IMR-90 (cell line): Measurements from ENCODE around the gene CTNNA2. TPM values are rescaled to one million over a fixed set of nuclear protein-coding genes. Genes with fewer than 3 reads are reported as not detected.

ENCODE experiments used
- ATAC-seq: fragments of 200-7000 bp; cut with Tn5 transposase; 2 replicates; pipeline ENCODE4 v1.9.1; 2020; ENCODE audit warnings: low read depth, mild to moderate bottlenecking, moderate library complexity
- BruUV-seq: library from RNA; stranded (reverse); fragments of 400-500 nt; replicated peaks from 2 replicates; lab custom pipeline; 2021; lab: Mats Ljungman, UMichigan
- CTCF ChIA-PET: fragments of 300-600 bp; formaldehyde crosslinking; extraction: SDS; loops from one replicate; lab custom pipeline; 2021; ENCODE audit warnings: antibody characterized with exemption; lab: Yijun Ruan, JAX
- POLR2A ChIA-PET: fragments of 300-600 bp; sonication (Branson Sonifier 250); formaldehyde crosslinking; loops from one replicate; lab custom pipeline; 2022; ENCODE audit warnings: antibody characterized with exemption; ENCODE audit not compliant: unreplicated experiment; lab: Charles Lee
- DNase-seq: peaks from one replicate; pipeline ENCODE4 v3.0.0; 2013
- H2AFZ ChIP-seq: replicated peaks from 2 replicates; pipeline ENCODE3; 2013; ENCODE audit warnings: low read length, mild to moderate bottlenecking; ENCODE audit not compliant: poor library complexity
- H2AK5ac ChIP-seq: 2 replicates; pipeline ENCODE4 v1.6.1; 2013; ENCODE audit warnings: low read depth, low read length, inconsistent platforms
- H2AK9ac ChIP-seq: replicated peaks from 2 replicates; pipeline ENCODE3; 2013; ENCODE audit warnings: mild to moderate bottlenecking, low read depth, low read length, moderate library complexity; ENCODE audit not compliant: poor library complexity
- H2BK120ac ChIP-seq: 2 replicates; pipeline ENCODE4 v1.6.1; 2013; ENCODE audit warnings: low read depth, low read length, inconsistent platforms
- H2BK15ac ChIP-seq: 3 replicates; pipeline ENCODE4 v1.6.1; 2013; ENCODE audit warnings: low read depth, low read length, inconsistent platforms
- H2BK20ac ChIP-seq: 2 replicates; pipeline ENCODE4 v1.6.1; 2013; ENCODE audit warnings: low read depth, mild to moderate bottlenecking, inconsistent platforms, low read length, moderate library complexity
- H2BK5ac ChIP-seq: 2 replicates; pipeline ENCODE4 v1.6.1; 2013; ENCODE audit warnings: mild to moderate bottlenecking, low read depth, low read length, inconsistent platforms; ENCODE audit not compliant: poor library complexity, severe bottlenecking
- H3K14ac ChIP-seq: replicated peaks from 2 replicates; pipeline ENCODE4 v1.6.1; 2013; ENCODE audit warnings: low read depth, low read length, inconsistent platforms
- H3K18ac ChIP-seq: 2 replicates; pipeline ENCODE4 v1.6.1; 2013; ENCODE audit warnings: low read depth, low read length, control low read depth
- H3K23ac ChIP-seq: 2 replicates; pipeline ENCODE4 v1.6.1; 2013; ENCODE audit warnings: low read depth, low read length, inconsistent platforms
- H3K27ac ChIP-seq: 2 replicates; pipeline ENCODE4 v1.5.1; 2013; ENCODE audit warnings: mild to moderate bottlenecking, control low read depth, low read length; ENCODE audit not compliant: insufficient read depth
- H3K27me3 ChIP-seq: 2 replicates; pipeline ENCODE4 v1.6.1; 2013; ENCODE audit warnings: low read length; ENCODE audit not compliant: control insufficient read depth, insufficient read depth
- H3K36me3 ChIP-seq: 2 replicates; pipeline ENCODE4 v1.6.1; 2013; ENCODE audit warnings: low read length, mixed read lengths; ENCODE audit not compliant: control insufficient read depth, insufficient read depth
- H3K4ac ChIP-seq: 2 replicates; pipeline ENCODE4 v1.6.1; 2013; ENCODE audit warnings: low read depth, low read length, inconsistent platforms
- H3K4me1 ChIP-seq: 2 replicates; pipeline ENCODE4 v1.6.1; 2013; ENCODE audit warnings: low read length, mixed read lengths; ENCODE audit not compliant: control insufficient read depth, insufficient read depth
- H3K4me2 ChIP-seq: 2 replicates; pipeline ENCODE4 v1.6.1; 2013; ENCODE audit warnings: low read depth, mild to moderate bottlenecking, control low read depth, low read length, moderate library complexity
- H3K4me3 ChIP-seq: 2 replicates; pipeline ENCODE4 v1.5.1; 2013; ENCODE audit warnings: low read depth, mild to moderate bottlenecking, control low read depth, low read length, moderate library complexity; ENCODE audit not compliant: insufficient read depth
- H3K56ac ChIP-seq: 2 replicates; pipeline ENCODE4 v1.6.1; 2013; ENCODE audit warnings: low read length, inconsistent platforms; ENCODE audit not compliant: insufficient read depth; ENCODE audit errors: extremely low read depth
- H3K79me1 ChIP-seq, 2 experiments: 2 replicates each; pipeline ENCODE4 v1.6.1; 2013; ENCODE audit warnings: low read length in 2 of 2, inconsistent platforms in 1 of 2, low read depth in 1 of 2
- H3K9ac ChIP-seq: 2 replicates; pipeline ENCODE4 v1.6.1; 2013; ENCODE audit warnings: low read depth, low read length, control low read depth
- H3K9me1 ChIP-seq: 2 replicates; pipeline ENCODE4 v1.6.1; 2013; ENCODE audit warnings: low read length, inconsistent platforms; ENCODE audit not compliant: insufficient read depth
- H3K9me3 ChIP-seq: 2 replicates; pipeline ENCODE4 v1.6.1; 2013; ENCODE audit warnings: low read length; ENCODE audit not compliant: control insufficient read depth, insufficient read depth
- H4K20me1 ChIP-seq: 2 replicates; pipeline ENCODE4 v1.6.1; 2013; ENCODE audit warnings: low read length, inconsistent platforms; ENCODE audit not compliant: insufficient read depth
- H4K5ac ChIP-seq: 2 replicates; pipeline ENCODE4 v1.6.1; 2013; ENCODE audit warnings: mild to moderate bottlenecking, low read depth, low read length, control low read depth
- H4K8ac ChIP-seq, 2 experiments: 2 replicates each; pipeline ENCODE4 v1.6.1; 2013; ENCODE audit warnings: low read depth in 2 of 2, low read length in 2 of 2, control low read depth in 1 of 2, inconsistent platforms in 1 of 2
- H4K91ac ChIP-seq: 2 replicates; pipeline ENCODE4 v1.6.1; 2013; ENCODE audit warnings: low read depth, low read length, inconsistent platforms; ENCODE audit not compliant: insufficient read depth
- CHD1 ChIP-seq: IDR thresholded peaks from 2 replicates; pipeline ENCODE4 v1.6.1; 2012; ENCODE audit warnings: low read depth, low read length, improper control_type of control experiment
- FOS ChIP-seq: fragments of 150-350 bp; IDR thresholded peaks from 2 replicates; pipeline ENCODE4 v1.6.1; 2016; ENCODE audit warnings: low read depth, low read length
- NFE2L2 ChIP-seq: fragments of 150-350 bp; IDR thresholded peaks from 2 replicates; pipeline ENCODE4 v1.6.1; 2016; ENCODE audit warnings: low read depth, mild to moderate bottlenecking, low read length
- RCOR1 ChIP-seq: IDR thresholded peaks from 2 replicates; pipeline ENCODE4 v1.6.1; 2012; ENCODE audit warnings: mild to moderate bottlenecking, low read length, improper control_type of control experiment; ENCODE audit not compliant: insufficient replicate concordance
- WGBS, 2 experiments: methylation state at CpG; one replicate each; pipeline versions ENCODE4 v1.1.5 to v1.1.7; 2013; ENCODE audit warnings: missing lambda C conversion rate in 2 of 2; ENCODE audit not compliant: insufficient read length in 1 of 2; ENCODE audit errors: extremely low coverage in 2 of 2; 5-methylcytosine and 5-hydroxymethylcytosine counted together
- dilution Hi-C: fragments of 300-500 bp; cut with HindIII; formaldehyde crosslinking; loops from one replicate; pipeline ENCODE4 v1.14.3; 2018; ENCODE audit warnings: low sequenced_read_pairs; ENCODE audit not compliant: unreplicated experiment
- in situ Hi-C: fragments of 300-500 bp; cut with MboI; formaldehyde crosslinking; loops from 3 replicates; pipeline ENCODE4 v1.14.3; 2019; ENCODE audit warnings: low sequenced_read_pairs, inconsistent platforms, mixed read lengths
- intact Hi-C: fragments of 100-400 bp; cut with micrococcal nuclease; formaldehyde crosslinking; loops from 2 replicates; pipeline ENCODE4 v1.10.0; 2022
- polyA plus RNA-seq, 3 experiments: library from polyadenylated mRNA; depleted of rRNA; stranded (reverse); fragments of >200 nt; gene quantifications; 2 replicates each; pipeline ENCODE4 v1.2.3, GENCODE V29; 2012; ENCODE audit warnings: low replicate concordance in 1 of 3
- total RNA-seq: library from RNA; depleted of rRNA; stranded (reverse); fragments of >200 nt; gene quantifications from 2 replicates; pipeline ENCODE4 v1.2.3, GENCODE V29; 2012
- TF ChIP-seq, protein P1 (sequence below): conservative IDR thresholded peaks from 2 replicates; pipeline ENCODE4 v1.5.1; 2012; ENCODE audit warnings: mild to moderate bottlenecking, low read depth, low read length, improper control_type of control experiment

The CTNNA2 gene
- total and polyA plus RNA-seq, 2 of the 4 experiments (the other 2 are of a cell fraction) = not detected

DNA sequence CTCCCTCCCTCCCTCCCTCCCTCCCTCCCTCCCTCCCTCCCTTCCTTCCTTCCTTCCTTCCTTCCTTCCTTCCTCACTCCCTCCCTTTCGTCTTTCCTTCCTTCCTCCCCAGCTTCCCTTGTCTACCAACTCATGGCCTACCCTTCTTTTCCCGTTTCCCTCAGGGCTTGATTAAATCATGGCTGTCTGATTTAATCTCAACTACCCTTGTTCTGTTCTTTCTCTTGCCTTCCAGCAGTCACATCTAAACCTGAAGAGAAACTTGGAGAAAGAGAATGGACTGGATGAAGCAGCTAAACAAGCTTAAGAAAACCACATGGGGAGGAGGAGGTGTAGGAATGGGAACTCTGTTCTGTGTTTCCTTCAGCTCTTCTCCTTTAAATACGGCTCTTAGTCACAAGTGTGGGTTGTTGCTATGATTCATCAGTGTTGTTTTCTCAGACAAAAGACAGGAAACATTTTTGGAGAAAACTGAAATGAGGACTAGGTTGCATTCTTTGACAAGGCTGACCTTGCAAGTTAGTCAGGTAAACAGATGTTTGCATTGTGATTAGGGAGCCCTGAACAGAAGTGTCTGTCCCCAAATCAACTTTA is 613.8 kb downstream of the CTNNA2 start:
- no peak overlapping the region for H3K4ac ChIP-seq
- peak; percentile 73 for ATAC-seq
- intact Hi-C loops = no loop called here
- BruUV-seq = no TSS peak
- in situ Hi-C loops = no loop called here
- DNase-seq = peak; percentile 71
- POLR2A ChIA-PET = no interaction called here
- TF ChIP-seq CHD1 (no peak), NFE2L2 (no peak), RCOR1 (no peak), FOS (peak; percentile 29; the same call in 1 of the 2 replicates)
- TF ChIP-seq, protein P1, sequence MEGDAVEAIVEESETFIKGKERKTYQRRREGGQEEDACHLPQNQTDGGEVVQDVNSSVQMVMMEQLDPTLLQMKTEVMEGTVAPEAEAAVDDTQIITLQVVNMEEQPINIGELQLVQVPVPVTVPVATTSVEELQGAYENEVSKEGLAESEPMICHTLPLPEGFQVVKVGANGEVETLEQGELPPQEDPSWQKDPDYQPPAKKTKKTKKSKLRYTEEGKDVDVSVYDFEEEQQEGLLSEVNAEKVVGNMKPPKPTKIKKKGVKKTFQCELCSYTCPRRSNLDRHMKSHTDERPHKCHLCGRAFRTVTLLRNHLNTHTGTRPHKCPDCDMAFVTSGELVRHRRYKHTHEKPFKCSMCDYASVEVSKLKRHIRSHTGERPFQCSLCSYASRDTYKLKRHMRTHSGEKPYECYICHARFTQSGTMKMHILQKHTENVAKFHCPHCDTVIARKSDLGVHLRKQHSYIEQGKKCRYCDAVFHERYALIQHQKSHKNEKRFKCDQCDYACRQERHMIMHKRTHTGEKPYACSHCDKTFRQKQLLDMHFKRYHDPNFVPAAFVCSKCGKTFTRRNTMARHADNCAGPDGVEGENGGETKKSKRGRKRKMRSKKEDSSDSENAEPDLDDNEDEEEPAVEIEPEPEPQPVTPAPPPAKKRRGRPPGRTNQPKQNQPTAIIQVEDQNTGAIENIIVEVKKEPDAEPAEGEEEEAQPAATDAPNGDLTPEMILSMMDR = no peak
- no peaks in the 10 kb centered on the region for H3K36me3 ChIP-seq
- no peak overlapping the region for H3K9ac ChIP-seq
- no peak overlapping the region for H2BK5ac ChIP-seq
- no peak overlapping the region for H4K5ac ChIP-seq
- no peaks in the 10 kb centered on the region for H3K9me1 ChIP-seq
- H2AK5ac ChIP-seq = no peak overlapping the region
- no peak overlapping the region for H2AK9ac ChIP-seq
- H2BK20ac ChIP-seq = no peak overlapping the region
- H4K20me1 ChIP-seq = no peaks in the 10 kb centered on the region
- WGBS, 2 experiments = no CpG with 5 or more reads among the region's 3 CpGs
- no peak overlapping the region for H3K56ac ChIP-seq
- H3K23ac ChIP-seq = no peak overlapping the region
- no peak overlapping the region for H2AFZ ChIP-seq
- H3K9me3 ChIP-seq = no peaks in the 10 kb centered on the region
- H4K8ac ChIP-seq = no peak overlapping the region
- dilution Hi-C loops = no loop called here
- no peaks in the 10 kb centered on the region; the same call in 1 of the 2 replicates for H3K4me1 ChIP-seq
- no peak overlapping the region for H2BK120ac ChIP-seq
- H3K27ac ChIP-seq = no peak overlapping the region
- H4K91ac ChIP-seq = no peak overlapping the region
- no peak overlapping the region for H3K4me3 ChIP-seq
- no peaks in the 10 kb centered on the region for H3K79me1 ChIP-seq
- H3K18ac ChIP-seq = peak overlapping the region; percentile 59; the same call in 1 of the 2 replicates
- H3K27me3 ChIP-seq = peaks cover 3% of the 10 kb centered on the region
- no peak overlapping the region for H3K4me2 ChIP-seq
- CTCF ChIA-PET = no interaction called here
- no peak overlapping the region for H3K14ac ChIP-seq
- H2BK15ac ChIP-seq = no peak overlapping the region
